Peyer's patch (tissue), 4 donors: ENCODE data around the gene MAN2A1.

ENCODE experiments used
- CTCF ChIP-seq, 6 experiments: fragments of 450-650 bp in 4 of 6; fragments of 200-600 bp in 2 of 6; sonication (generic) in 1 of 6; IDR thresholded peaks; one replicate each; pipeline ENCODE4 v1.5.1; 2017 to 2019; ENCODE audit warnings: antibody characterized with exemption in 6 of 6, mild to moderate bottlenecking in 3 of 6, moderate library complexity in 1 of 6
- POLR2A ChIP-seq, 2 donors: fragments of 450-650 bp; IDR thresholded peaks; one replicate each; pipeline ENCODE4 v1.5.1; 2017; ENCODE audit warnings: antibody characterized with exemption in 2 of 2, mild to moderate bottlenecking in 2 of 2, moderate library complexity in 2 of 2

GRCh38 chr5:109676920-109677319 is 12.8 kb upstream of the MAN2A1 start:
- no peak for TF ChIP-seq POLR2A (IDR thresholded peaks at IDR 0.05)
- TF ChIP-seq CTCF (IDR thresholded peaks at IDR 0.05), result no peak
